HCT116 (cell line): Measurements from ENCODE around the gene IP6K3.

ENCODE experiments used
- CTCF ChIP-seq, 3 experiments: fragments of 200-600 bp in 1 of 3; sonication (generic) in 1 of 3; IDR thresholded peaks in 2 of 3; conservative IDR thresholded peaks in 1 of 3; 2 replicates each; pipeline ENCODE4 v1.5.1; 2012 to 2017; ENCODE audit warnings: low read depth in 2 of 3, low read length in 2 of 3, antibody characterized with exemption in 1 of 3, borderline replicate concordance in 1 of 3, control low read depth in 1 of 3, mild to moderate bottlenecking in 1 of 3, mixed read lengths in 1 of 3, mixed run types in 1 of 3, moderate library complexity in 1 of 3; ENCODE audit not compliant: insufficient read depth in 1 of 3
- EZH2 ChIP-seq: fragments of 200-600 bp; sonication (generic); IDR thresholded peaks from 2 replicates; pipeline ENCODE4 v1.6.1; 2017; ENCODE audit warnings: antibody characterized with exemption, mixed run types
- EZH2phosphoT487 ChIP-seq: fragments of 200-600 bp; IDR thresholded peaks from 2 replicates; pipeline ENCODE4 v1.6.1; 2018; ENCODE audit warnings: antibody characterized with exemption, borderline replicate concordance
- JUND ChIP-seq: IDR thresholded peaks from 2 replicates; pipeline ENCODE4 v1.6.1; 2012
- MAX ChIP-seq: IDR thresholded peaks from 2 replicates; pipeline ENCODE4 v1.6.1; 2012
- POLR2A ChIP-seq: IDR thresholded peaks from 2 replicates; pipeline ENCODE4 v1.7.0; 2011; ENCODE audit warnings: borderline replicate concordance; ENCODE audit not compliant: insufficient read depth, insufficient read length; ENCODE audit errors: extremely low read depth
- POLR2AphosphoS5 ChIP-seq: IDR thresholded peaks from 2 replicates; pipeline ENCODE4 v1.6.1; 2011; ENCODE audit warnings: mild to moderate bottlenecking, low read depth, low read length, moderate library complexity
- RAD21 ChIP-seq: IDR thresholded peaks from 2 replicates; pipeline ENCODE4 v1.6.1; 2012; ENCODE audit warnings: low read depth, mild to moderate bottlenecking
- SIN3A ChIP-seq: IDR thresholded peaks from 2 replicates; pipeline ENCODE4 v1.6.1; 2012; ENCODE audit warnings: low read depth
- SP1 ChIP-seq: IDR thresholded peaks from 2 replicates; pipeline ENCODE4 v1.6.1; 2012; ENCODE audit warnings: low read depth
- TCF7L2 ChIP-seq: IDR thresholded peaks from 2 replicates; pipeline ENCODE4 v1.7.0; 2011; ENCODE audit warnings: borderline replicate concordance, inconsistent platforms; ENCODE audit not compliant: insufficient read depth, insufficient read length; ENCODE audit errors: extremely low read depth
- YY1 ChIP-seq: IDR thresholded peaks from 2 replicates; pipeline ENCODE4 v1.6.1; 2011; ENCODE audit warnings: low read length, low read depth, moderate library complexity, mild to moderate bottlenecking; ENCODE audit not compliant: insufficient replicate concordance; ENCODE audit errors: extremely low read depth
- ZBTB33 ChIP-seq: IDR thresholded peaks from 2 replicates; pipeline ENCODE4 v1.6.1; 2011; ENCODE audit warnings: mild to moderate bottlenecking, low read length, moderate library complexity; ENCODE audit not compliant: insufficient replicate concordance; ENCODE audit errors: extremely low read depth
- ZNF274 ChIP-seq: fragments of 200-500 bp; sonication (Bioruptor generic); IDR thresholded peaks from 2 replicates; pipeline ENCODE4 v1.6.1; 2014; ENCODE audit warnings: mild to moderate bottlenecking, low read depth, low read length, inconsistent platforms

GRCh38 chr6:33693186-33694105 is 53.3 kb downstream of the IP6K3 start:
- TF ChIP-seq RAD21 (no peak), CTCF (IDR thresholded peaks at IDR 0.05 in 2 of 3, conservative IDR thresholded peaks at IDR 0.05 in 1 of 3; ENCODE audit: borderline replicate concordance in 1 of 3, insufficient read depth in 1 of 3, low read depth in 2 of 3, low read length in 2 of 3) (no peak), ZNF274 (no peak), JUND (no peak), POLR2A (no peak), MAX (no peak), POLR2AphosphoS5 (no peak), EZH2 (no peak), YY1 (no peak), ZBTB33 (no peak), SP1 (no peak), SIN3A (no peak), EZH2phosphoT487 (no peak), TCF7L2 (no peak)
